Natural killer cell (primary cell): Measurements from ENCODE around the gene FYN. TPM values are rescaled to one million over a fixed set of nuclear protein-coding genes. Genes with fewer than 3 reads are reported as not detected.

ENCODE experiments used
- ATAC-seq, 3 donors: fragments of 150-1000 bp in 2 of 3; fragments of 200-7000 bp in 1 of 3; cut with Tn5 transposase; 1 replicate in 1 of 3; 2 replicates in 2 of 3; pipeline ENCODE4 v1.10.0; 2021; ENCODE audit warnings: mild to moderate bottlenecking in 2 of 3, moderate library complexity in 2 of 3
- DNase-seq, 2 donors: peaks; one replicate each; pipeline versions ENCODE4 v3.0.0 to v3.0.0-alpha.2; 2013 to 2021; ENCODE audit warnings: mixed read lengths in 1 of 2
- H3K27ac ChIP-seq: one replicate; pipeline ENCODE4 v1.5.1; 2013; ENCODE audit warnings: mild to moderate bottlenecking, low read length
- H3K27me3 ChIP-seq: one replicate; pipeline ENCODE4 v1.6.1; 2013; ENCODE audit warnings: low read length; ENCODE audit not compliant: control insufficient read depth, insufficient read depth
- H3K36me3 ChIP-seq: one replicate; pipeline ENCODE4 v1.6.1; 2013; ENCODE audit warnings: low read length; ENCODE audit not compliant: control insufficient read depth, insufficient read depth
- H3K4me1 ChIP-seq: one replicate; pipeline ENCODE4 v1.6.1; 2013; ENCODE audit warnings: low read length; ENCODE audit not compliant: control insufficient read depth, insufficient read depth
- H3K4me3 ChIP-seq: one replicate; pipeline ENCODE4 v1.5.1; 2013; ENCODE audit warnings: low read length
- H3K9me3 ChIP-seq: one replicate; pipeline ENCODE4 v1.6.1; 2013; ENCODE audit warnings: low read length; ENCODE audit not compliant: control insufficient read depth, insufficient read depth
- H3K27ac Mint-ChIP-seq, 2 donors: one replicate each; pipeline ENCODE4 v1.8.0; 2022; ENCODE audit warnings: mild to moderate bottlenecking in 2 of 2, mixed read lengths in 2 of 2, moderate library complexity in 1 of 2
- H3K27me3 Mint-ChIP-seq, 2 donors: one replicate each; pipeline ENCODE4 v1.8.0; 2022; ENCODE audit warnings: low read depth in 2 of 2, mixed read lengths in 2 of 2
- H3K36me3 Mint-ChIP-seq: one replicate; pipeline ENCODE4 v1.8.0; 2022; ENCODE audit warnings: mixed read lengths
- H3K4me1 Mint-ChIP-seq, 2 donors: one replicate each; pipeline ENCODE4 v1.8.0; 2022; ENCODE audit warnings: mixed read lengths in 2 of 2
- H3K4me3 Mint-ChIP-seq: one replicate; pipeline ENCODE4 v1.8.0; 2022; ENCODE audit warnings: mild to moderate bottlenecking, moderate library complexity, mixed read lengths
- H3K9me3 Mint-ChIP-seq, 2 donors: one replicate each; pipeline ENCODE4 v1.8.0; 2022; ENCODE audit warnings: mixed read lengths in 2 of 2
- CTCF ChIP-seq: fragments of 200-600 bp; IDR thresholded peaks from one replicate; pipeline ENCODE4 v1.8.0; 2022; ENCODE audit warnings: antibody characterized with exemption
- WGBS: methylation state at CpG from one replicate; pipeline ENCODE4 v1.1.7; 2013; ENCODE audit warnings: missing lambda C conversion rate; ENCODE audit not compliant: insufficient coverage; 5-methylcytosine and 5-hydroxymethylcytosine counted together
- intact Hi-C: fragments of 100-400 bp; cut with micrococcal nuclease; formaldehyde crosslinking; loops from one replicate; pipeline ENCODE4 v1.14.2; 2022
- total RNA-seq, 4 donors: library from RNA; stranded (reverse); fragments of 120-200 nt in 1 of 4; gene quantifications; one replicate each; pipeline versions ENCODE4 v1.2.3 to v1.2.4, GENCODE V29; 2013 to 2022

FYN gene
- total RNA-seq, 3 donors from 2014 or later (not counting 1 experiment from before 2014, with no cell fraction given) = 616 to 757 (median 713) TPM

- Histone ChIP-seq H3K36me3 (peaks cover 11% of the 10 kb centered on the region), H3K9me3 (no peaks in the 10 kb centered on the region), H3K27ac (peak overlapping the region; percentile 49), H3K27me3 (no peaks in the 10 kb centered on the region), H3K4me3 (no peak overlapping the region), H3K4me1 (peaks cover 74% of the 10 kb centered on the region)
- intact Hi-C loops = loop anchor here (2.0 kb wide), 1 partner anchor 25 kb away; no protein-coding TSS in a partner anchor
- no peak for TF ChIP-seq CTCF
- H3K4me1 Mint-ChIP-seq = peaks cover 17% of the 10 kb centered on the region in 2 donors
- no peaks in the 10 kb centered on the region for H3K9me3 Mint-ChIP-seq
- DNase-seq (no peak), ATAC-seq (no peak)
- H3K27ac Mint-ChIP-seq = no peak overlapping the region
- H3K4me3 Mint-ChIP-seq = no peak overlapping the region
- no peaks in the 10 kb centered on the region for H3K36me3 Mint-ChIP-seq
- 34% methylated on average over 8 of the region's 8 CpGs for WGBS
- H3K27me3 Mint-ChIP-seq = no peaks in the 10 kb centered on the region
These were observed 27.8 kb downstream of the FYN start for GRCh38 chr6:111845441-111845871.

- no peaks in the 10 kb centered on the region for H3K27me3 ChIP-seq
- no peak overlapping the region for H3K4me3 Mint-ChIP-seq
- peak overlapping the region; percentile 49 for H3K27ac ChIP-seq
- H3K9me3 Mint-ChIP-seq = no peaks in the 10 kb centered on the region
- H3K9me3 ChIP-seq = no peaks in the 10 kb centered on the region
- peaks cover 77% of the 10 kb centered on the region for H3K4me1 ChIP-seq
- TF ChIP-seq CTCF = no peak
- peaks cover 11% of the 10 kb centered on the region for H3K36me3 ChIP-seq
- no peak overlapping the region for H3K27ac Mint-ChIP-seq
- H3K36me3 Mint-ChIP-seq = no peaks in the 10 kb centered on the region
- WGBS = 49% methylated on average over 2 of the region's 2 CpGs
- ATAC-seq (no peak), DNase-seq (no peak)
- intact Hi-C loops = loop anchor here (2.0 kb wide), 1 partner anchor 26 kb away; no protein-coding TSS in a partner anchor
- peaks cover 11 to 12% of the 10 kb centered on the region in 2 donors for H3K4me1 Mint-ChIP-seq
- H3K4me3 ChIP-seq = no peak overlapping the region
- H3K27me3 Mint-ChIP-seq = no peaks in the 10 kb centered on the region
These were observed 28.3 kb downstream of the FYN start for GRCh38 chr6:111844921-111845320.

- no peaks in the 10 kb centered on the region for H3K9me3 ChIP-seq
- intact Hi-C loops = loop anchor here (2.0 kb wide), 1 partner anchor 26 kb away; no protein-coding TSS in a partner anchor
- Mint-ChIP-seq H3K27ac (no peak overlapping the region), H3K36me3 (no peaks in the 10 kb centered on the region), H3K9me3 (no peaks in the 10 kb centered on the region), H3K4me3 (no peak overlapping the region), H3K4me1 (peaks cover 6% of the 10 kb centered on the region in 2 donors), H3K27me3 (no peaks in the 10 kb centered on the region)
- TF ChIP-seq CTCF = no peak
- DNase-seq (no peak), ATAC-seq (no peak)
- 31% methylated on average over 4 of the region's 4 CpGs for WGBS
- no peak overlapping the region for H3K4me3 ChIP-seq
- H3K27me3 ChIP-seq = no peaks in the 10 kb centered on the region
- H3K4me1 ChIP-seq = peaks cover 77% of the 10 kb centered on the region
- H3K36me3 ChIP-seq = peaks cover 9% of the 10 kb centered on the region
- H3K27ac ChIP-seq = peak overlapping the region; percentile 49
These were observed 28.9 kb downstream of the FYN start for GRCh38 chr6:111844376-111844775.
